MCF 10A (cell line): ENCODE data around the gene ARHGEF9. TPM values are rescaled to one million over a fixed set of nuclear protein-coding genes. Genes with fewer than 3 reads are reported as not detected.

Experiments used
- BruUV-seq: library from RNA; stranded (reverse); fragments of 400-500 nt; replicated peaks from 2 replicates; lab custom pipeline; 2021; lab: Mats Ljungman, UMichigan
- CTCF ChIA-PET: fragments of 300-600 bp; sonication (Branson Sonifier 250); formaldehyde crosslinking; extraction: SDS; loops from one replicate; lab custom pipeline; 2021; ENCODE audit warnings: antibody characterized with exemption, inconsistent platforms; lab: Yijun Ruan, JAX
- POLR2A ChIA-PET: fragments of 300-600, 350-650 bp; sonication (Branson Sonifier 250); formaldehyde crosslinking; extraction: SDS; loops from one replicate; lab custom pipeline; 2020; ENCODE audit warnings: antibody characterized with exemption, inconsistent platforms; lab: Yijun Ruan, JAX
- DNase-seq: peaks from one replicate; pipeline ENCODE4 v3.0.0-alpha.2; 2018; ENCODE audit not compliant: unreplicated experiment
- H3K27ac Mint-ChIP-seq: one replicate; pipeline ENCODE4 v1.8.0; 2022; ENCODE audit warnings: mild to moderate bottlenecking, low read depth, mixed read lengths; ENCODE audit not compliant: unreplicated experiment
- H3K27me3 Mint-ChIP-seq: one replicate; pipeline ENCODE4 v1.8.0; 2022; ENCODE audit warnings: mixed read lengths; ENCODE audit not compliant: insufficient read depth, unreplicated experiment
- H3K36me3 Mint-ChIP-seq: one replicate; pipeline ENCODE4 v1.8.0; 2022; ENCODE audit warnings: mild to moderate bottlenecking, moderate library complexity, mixed read lengths; ENCODE audit not compliant: insufficient read depth, unreplicated experiment
- H3K4me1 Mint-ChIP-seq: one replicate; pipeline ENCODE4 v1.8.0; 2022; ENCODE audit warnings: mixed read lengths; ENCODE audit not compliant: insufficient read depth, unreplicated experiment
- H3K4me3 Mint-ChIP-seq: one replicate; pipeline ENCODE4 v1.8.0; 2022; ENCODE audit warnings: mild to moderate bottlenecking, moderate library complexity, mixed read lengths; ENCODE audit not compliant: unreplicated experiment
- H3K9me3 Mint-ChIP-seq: one replicate; pipeline ENCODE4 v1.8.0; 2022; ENCODE audit warnings: mixed read lengths; ENCODE audit not compliant: unreplicated experiment
- intact Hi-C: fragments of 100-400 bp; cut with micrococcal nuclease; formaldehyde crosslinking; loops from 2 replicates; pipeline ENCODE4 v1.14.1; 2022
- total RNA-seq: library from RNA; stranded (reverse); gene quantifications from 2 replicates; pipeline ENCODE4 v1.2.3, GENCODE V29; 2022
- TF ChIP-seq, protein P1 (sequence below): fragments of 200-600 bp; IDR thresholded peaks from one replicate; pipeline ENCODE4 v1.8.0; 2022; ENCODE audit warnings: antibody characterized with exemption, mild to moderate bottlenecking; ENCODE audit not compliant: unreplicated experiment

The ARHGEF9 gene
- total RNA-seq, 1 experiment from 2014 or later: 33.6 TPM

GRCh38 chrX:63737131-63737921 lies 47.7 kb downstream of the ARHGEF9 start:
- intact Hi-C loops: no loop called here
- BruUV-seq: no TSS peak
- TF ChIP-seq, protein P1, sequence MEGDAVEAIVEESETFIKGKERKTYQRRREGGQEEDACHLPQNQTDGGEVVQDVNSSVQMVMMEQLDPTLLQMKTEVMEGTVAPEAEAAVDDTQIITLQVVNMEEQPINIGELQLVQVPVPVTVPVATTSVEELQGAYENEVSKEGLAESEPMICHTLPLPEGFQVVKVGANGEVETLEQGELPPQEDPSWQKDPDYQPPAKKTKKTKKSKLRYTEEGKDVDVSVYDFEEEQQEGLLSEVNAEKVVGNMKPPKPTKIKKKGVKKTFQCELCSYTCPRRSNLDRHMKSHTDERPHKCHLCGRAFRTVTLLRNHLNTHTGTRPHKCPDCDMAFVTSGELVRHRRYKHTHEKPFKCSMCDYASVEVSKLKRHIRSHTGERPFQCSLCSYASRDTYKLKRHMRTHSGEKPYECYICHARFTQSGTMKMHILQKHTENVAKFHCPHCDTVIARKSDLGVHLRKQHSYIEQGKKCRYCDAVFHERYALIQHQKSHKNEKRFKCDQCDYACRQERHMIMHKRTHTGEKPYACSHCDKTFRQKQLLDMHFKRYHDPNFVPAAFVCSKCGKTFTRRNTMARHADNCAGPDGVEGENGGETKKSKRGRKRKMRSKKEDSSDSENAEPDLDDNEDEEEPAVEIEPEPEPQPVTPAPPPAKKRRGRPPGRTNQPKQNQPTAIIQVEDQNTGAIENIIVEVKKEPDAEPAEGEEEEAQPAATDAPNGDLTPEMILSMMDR: no peak
- CTCF ChIA-PET: interaction anchor here (0.6 kb wide), 2 partner anchors 299 to 1958 kb away, joined by 3 to 5 read pairs; no protein-coding TSS in a partner anchor
- Mint-ChIP-seq H3K27me3 (no peaks in the 10 kb centered on the region), H3K27ac (no peak overlapping the region), H3K36me3 (peaks cover 6% of the 10 kb centered on the region), H3K4me1 (no peaks in the 10 kb centered on the region), H3K4me3 (no peak overlapping the region), H3K9me3 (peaks cover 16% of the 10 kb centered on the region)
- POLR2A ChIA-PET: interaction anchor here (1.0 to 1.1 kb wide), 2 partner anchors 10 to 11 kb away, joined by 3 read pairs; no protein-coding TSS in a partner anchor
- DNase-seq: no peak

GRCh38 chrX:63735882-63736281 lies 49.1 kb downstream of the ARHGEF9 start:
- BruUV-seq: no TSS peak
- Mint-ChIP-seq H3K4me3 (no peak overlapping the region), H3K36me3 (peaks cover 6% of the 10 kb centered on the region), H3K27me3 (no peaks in the 10 kb centered on the region), H3K27ac (no peak overlapping the region), H3K9me3 (peaks cover 10% of the 10 kb centered on the region), H3K4me1 (no peaks in the 10 kb centered on the region)
- TF ChIP-seq, protein P1: no peak
- intact Hi-C loops: no loop called here
- no peak for DNase-seq
- CTCF ChIA-PET: no interaction called here
- POLR2A ChIA-PET: interaction anchor here (0.7 to 1.1 kb wide), 2 partner anchors 8 to 20 kb away, joined by 3 read pairs; no protein-coding TSS in a partner anchor

GRCh38 chrX:63720293-63720692 lies 64.7 kb downstream of the ARHGEF9 start:
- Mint-ChIP-seq H3K27me3 (no peaks in the 10 kb centered on the region), H3K9me3 (peaks cover 5% of the 10 kb centered on the region), H3K4me1 (no peaks in the 10 kb centered on the region), H3K4me3 (no peak overlapping the region), H3K36me3 (peaks cover 29% of the 10 kb centered on the region), H3K27ac (no peak overlapping the region)
- intact Hi-C loops: no loop called here
- no TSS peak for BruUV-seq
- DNase-seq: no peak
- TF ChIP-seq, protein P1: no peak
- ChIA-PET POLR2A (no interaction called here), CTCF (no interaction called here)

DNA sequence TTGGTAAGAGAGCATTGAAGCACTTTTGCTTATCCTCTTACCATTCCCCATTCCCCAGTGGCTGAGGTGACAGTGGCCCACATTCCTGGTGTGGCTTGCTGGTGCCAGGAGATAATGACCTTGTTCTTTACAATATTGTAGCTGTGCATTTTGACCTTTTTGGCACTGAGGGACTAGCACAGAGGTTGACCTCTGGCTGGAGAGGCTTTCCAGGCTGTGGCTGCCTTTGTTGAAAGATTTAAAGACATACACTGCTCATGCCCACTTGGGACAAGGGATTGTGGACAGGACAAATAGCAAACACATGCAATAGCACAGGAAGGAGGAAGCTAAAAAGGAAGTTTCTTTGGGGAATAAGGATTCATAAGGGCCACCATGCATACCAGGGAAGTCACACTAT lies 65.4 kb downstream of the ARHGEF9 start:
- ChIA-PET POLR2A (no interaction called here), CTCF (interaction anchor here (1.0 kb wide), 1 partner anchor 9 kb away, joined by 3 read pairs; no protein-coding TSS in a partner anchor)
- intact Hi-C loops: no loop called here
- no peaks in the 10 kb centered on the region for H3K9me3 Mint-ChIP-seq
- no peaks in the 10 kb centered on the region for H3K27me3 Mint-ChIP-seq
- peaks cover 34% of the 10 kb centered on the region for H3K36me3 Mint-ChIP-seq
- H3K4me1 Mint-ChIP-seq: no peaks in the 10 kb centered on the region
- H3K4me3 Mint-ChIP-seq: no peak overlapping the region
- no TSS peak for BruUV-seq
- TF ChIP-seq, protein P1: no peak
- no peak for DNase-seq
- H3K27ac Mint-ChIP-seq: no peak overlapping the region
